Measurements from ENCODE around the gene NCEH1.

Gene NCEH1

DNA sequence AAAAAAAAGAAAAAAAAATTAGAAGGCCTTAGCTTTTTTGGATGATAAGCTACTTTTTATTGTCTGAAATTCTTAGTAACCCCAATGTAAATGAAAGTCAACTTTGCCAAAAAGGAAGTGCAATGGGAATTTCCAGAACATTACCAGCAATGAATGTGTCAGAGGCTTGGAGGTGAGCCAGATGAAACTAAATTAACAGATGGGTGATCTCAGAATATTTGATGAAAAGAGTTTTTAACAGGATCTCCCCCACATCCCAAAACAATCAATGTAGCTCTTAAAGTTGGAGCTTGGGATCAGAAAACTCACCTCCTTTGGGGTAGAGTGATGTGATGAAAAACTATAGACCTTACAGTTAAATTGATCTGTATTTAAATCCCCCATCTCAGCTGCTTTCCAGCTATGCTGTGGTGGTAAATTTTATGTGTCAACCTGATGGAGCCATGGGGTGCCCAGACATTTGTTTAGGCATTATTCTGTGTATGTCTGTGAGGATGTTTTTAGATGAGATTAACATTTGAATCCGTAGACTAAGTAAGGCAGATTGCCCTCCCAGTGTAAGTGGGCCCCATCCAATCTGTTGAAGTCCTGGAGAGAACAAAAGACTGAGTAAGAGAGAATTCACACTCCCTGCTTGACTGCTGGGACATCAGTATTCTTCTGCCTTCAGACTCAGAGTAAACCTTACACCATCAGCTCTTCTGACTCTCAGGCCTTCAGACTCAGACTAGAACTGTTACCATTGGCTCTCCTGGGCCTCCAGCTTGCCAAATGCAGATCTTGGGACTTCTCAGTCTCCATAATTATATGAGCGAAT, 103.4 kb downstream of the NCEH1 start:
- Histone ChIP-seq H3K4me2 (ENCODE audit: low read length) (no peak overlapping the region), H2BK12ac (ENCODE audit: low read length) (no peak overlapping the region), H3K4me1 (ENCODE audit: control insufficient read depth in 1 of 2, insufficient read depth in 2 of 2, low read length in 2 of 2) (no peaks in the 10 kb centered on the region), H3K27ac (ENCODE audit: low read depth, low read length) (no peak overlapping the region), H2AK5ac (ENCODE audit: low read length) (no peak overlapping the region), H4K8ac (ENCODE audit: low read depth, low read length) (no peak overlapping the region), H3K23ac (ENCODE audit: low read length) (no peak overlapping the region), H3K4me3 (ENCODE audit: low read depth, low read length) (no peak overlapping the region), H3K14ac (ENCODE audit: low read length) (no peak overlapping the region), H4K12ac (ENCODE audit: low read depth, low read length) (no peak overlapping the region), H3K9ac (ENCODE audit: low read length) (no peak overlapping the region), H2AFZ (ENCODE audit: insufficient read depth, low read length, poor library complexity) (no peak overlapping the region), H3K79me1 (ENCODE audit: low read length) (no peaks in the 10 kb centered on the region), H2BK120ac (ENCODE audit: insufficient read depth, low read length, poor library complexity) (no peak overlapping the region), H3K9me3 (ENCODE audit: insufficient read depth, low read depth, low read length) (no peaks in the 10 kb centered on the region), H3K36me3 (ENCODE audit: control insufficient read depth in 1 of 2, insufficient read depth in 2 of 2, low read length in 2 of 2) (no peaks in the 10 kb centered on the region), H4K91ac (ENCODE audit: low read depth, low read length) (no peak overlapping the region), H3K79me2 (ENCODE audit: control insufficient read depth, insufficient read depth, low read length, poor library complexity) (no peaks in the 10 kb centered on the region), H2BK5ac (ENCODE audit: low read depth, low read length, poor library complexity) (no peak overlapping the region), H3K18ac (ENCODE audit: low read length) (no peak overlapping the region), H3K27me3 (ENCODE audit: insufficient read depth, low read length) (no peaks in the 10 kb centered on the region), H3K4ac (ENCODE audit: low read depth, low read length) (no peak overlapping the region)
- WGBS (ENCODE audit: extremely low coverage, insufficient coverage, insufficient read length): no CpG with 5 or more reads among the region's 2 CpGs
- peak in 1 of 2 donors; percentile 28 for DNase-seq

GRCh38 chr3:172606021-172606420, 104.8 kb downstream of the NCEH1 start:
- Histone ChIP-seq H3K4me3 (ENCODE audit: low read depth, low read length) (no peak overlapping the region), H3K9me3 (ENCODE audit: insufficient read depth, low read depth, low read length) (no peaks in the 10 kb centered on the region), H3K36me3 (ENCODE audit: control insufficient read depth in 1 of 2, insufficient read depth in 2 of 2, low read length in 2 of 2) (no peaks in the 10 kb centered on the region), H2AFZ (ENCODE audit: insufficient read depth, low read length, poor library complexity) (no peak overlapping the region), H3K14ac (ENCODE audit: low read length) (no peak overlapping the region), H3K79me2 (ENCODE audit: control insufficient read depth, insufficient read depth, low read length, poor library complexity) (no peaks in the 10 kb centered on the region), H3K27me3 (ENCODE audit: insufficient read depth, low read length) (no peaks in the 10 kb centered on the region), H4K8ac (ENCODE audit: low read depth, low read length) (no peak overlapping the region), H2AK5ac (ENCODE audit: low read length) (no peak overlapping the region), H3K9ac (ENCODE audit: low read length) (no peak overlapping the region), H3K27ac (ENCODE audit: low read depth, low read length) (no peak overlapping the region), H3K79me1 (ENCODE audit: low read length) (no peaks in the 10 kb centered on the region), H3K4ac (ENCODE audit: low read depth, low read length) (no peak overlapping the region), H4K91ac (ENCODE audit: low read depth, low read length) (no peak overlapping the region), H3K4me1 (ENCODE audit: control insufficient read depth in 1 of 2, insufficient read depth in 2 of 2, low read length in 2 of 2) (no peaks in the 10 kb centered on the region), H2BK120ac (ENCODE audit: insufficient read depth, low read length, poor library complexity) (no peak overlapping the region), H3K18ac (ENCODE audit: low read length) (no peak overlapping the region), H2BK12ac (ENCODE audit: low read length) (no peak overlapping the region), H3K23ac (ENCODE audit: low read length) (no peak overlapping the region), H3K4me2 (ENCODE audit: low read length) (no peak overlapping the region), H2BK5ac (ENCODE audit: low read depth, low read length, poor library complexity) (no peak overlapping the region), H4K12ac (ENCODE audit: low read depth, low read length) (no peak overlapping the region)
- DNase-seq: no peak
- no CpG with 5 or more reads among the region's 5 CpGs for WGBS (ENCODE audit: extremely low coverage, insufficient coverage, insufficient read length)

GRCh38 chr3:172604895-172605646, 105.8 kb downstream of the NCEH1 start:
- Histone ChIP-seq H2AK5ac (ENCODE audit: low read length) (no peak overlapping the region), H3K14ac (ENCODE audit: low read length) (no peak overlapping the region), H3K4me3 (ENCODE audit: low read depth, low read length) (no peak overlapping the region)

DNA sequence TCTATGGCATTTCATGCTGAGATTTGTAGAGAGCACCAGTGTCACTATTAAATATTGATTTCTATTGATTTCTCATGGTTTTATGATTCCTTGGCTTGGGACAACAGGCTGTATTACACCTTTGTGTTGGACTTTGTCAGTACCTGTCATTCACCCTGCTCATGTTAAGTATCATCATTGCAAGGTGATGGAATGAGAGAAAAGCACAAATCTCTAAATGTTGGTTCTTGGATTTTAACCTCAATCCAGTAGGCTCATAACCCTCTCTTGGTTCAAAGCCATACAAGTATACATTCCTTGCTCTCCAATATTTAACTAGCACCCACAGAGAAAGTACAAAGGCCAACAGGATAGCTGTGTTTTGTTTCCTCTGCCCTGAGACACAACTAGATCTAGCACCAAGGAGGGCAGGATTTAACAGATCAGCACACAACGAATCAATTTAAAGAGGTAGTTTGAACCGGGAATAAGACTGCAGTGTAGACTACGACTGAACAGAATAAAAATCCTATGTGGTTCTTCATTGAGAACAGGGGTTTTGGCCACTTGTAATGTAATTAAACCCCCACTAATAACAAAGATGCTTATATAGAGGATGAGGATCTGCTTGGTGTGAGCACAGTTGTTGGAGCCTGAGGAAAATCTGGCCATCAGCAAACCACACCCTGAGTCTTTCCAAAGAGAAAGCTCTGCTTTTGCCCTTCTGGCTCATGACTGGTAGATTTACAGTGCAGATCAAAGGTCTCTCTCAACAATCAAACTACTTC, 109.6 kb downstream of the NCEH1 start:
- WGBS (ENCODE audit: extremely low coverage, insufficient coverage, insufficient read length): no CpG with 5 or more reads among the region's 3 CpGs
- Histone ChIP-seq H3K79me2 (ENCODE audit: control insufficient read depth, insufficient read depth, low read length, poor library complexity) (no peaks in the 10 kb centered on the region), H3K36me3 (ENCODE audit: control insufficient read depth in 1 of 2, insufficient read depth in 2 of 2, low read length in 2 of 2) (no peaks in the 10 kb centered on the region), H4K8ac (ENCODE audit: low read depth, low read length) (no peak overlapping the region), H4K91ac (ENCODE audit: low read depth, low read length) (no peak overlapping the region), H3K4ac (ENCODE audit: low read depth, low read length) (no peak overlapping the region), H4K12ac (ENCODE audit: low read depth, low read length) (no peak overlapping the region), H3K9ac (ENCODE audit: low read length) (no peak overlapping the region), H3K27me3 (ENCODE audit: insufficient read depth, low read length) (no peaks in the 10 kb centered on the region), H2BK120ac (ENCODE audit: insufficient read depth, low read length, poor library complexity) (no peak overlapping the region), H2AFZ (ENCODE audit: insufficient read depth, low read length, poor library complexity) (no peak overlapping the region), H2BK5ac (ENCODE audit: low read depth, low read length, poor library complexity) (no peak overlapping the region), H3K27ac (ENCODE audit: low read depth, low read length) (no peak overlapping the region), H3K9me3 (ENCODE audit: insufficient read depth, low read depth, low read length) (no peaks in the 10 kb centered on the region), H3K23ac (ENCODE audit: low read length) (no peak overlapping the region), H3K79me1 (ENCODE audit: low read length) (no peaks in the 10 kb centered on the region), H3K14ac (ENCODE audit: low read length) (no peak overlapping the region), H3K4me2 (ENCODE audit: low read length) (no peak overlapping the region), H3K4me3 (ENCODE audit: low read depth, low read length) (no peak overlapping the region), H2AK5ac (ENCODE audit: low read length) (no peak overlapping the region), H2BK12ac (ENCODE audit: low read length) (no peak overlapping the region), H3K18ac (ENCODE audit: low read length) (no peak overlapping the region), H3K4me1 (ENCODE audit: control insufficient read depth in 1 of 2, insufficient read depth in 2 of 2, low read length in 2 of 2) (no peaks in the 10 kb centered on the region)
- DNase-seq: no peak

More at GRCh38 chr3:172604895-172605646, 105.8 kb downstream of the NCEH1 start:
- no CpG with 5 or more reads among the region's 3 CpGs for WGBS (ENCODE audit: extremely low coverage, insufficient coverage, insufficient read length)
- no peak overlapping the region for H4K8ac ChIP-seq (ENCODE audit: low read depth, low read length)
- H3K18ac ChIP-seq (ENCODE audit: low read length): no peak overlapping the region
- no peaks in the 10 kb centered on the region for H3K9me3 ChIP-seq (ENCODE audit: insufficient read depth, low read depth, low read length)
- H3K27me3 ChIP-seq (ENCODE audit: insufficient read depth, low read length): no peaks in the 10 kb centered on the region
- H4K12ac ChIP-seq (ENCODE audit: low read depth, low read length): no peak overlapping the region
- no peak overlapping the region for H4K91ac ChIP-seq (ENCODE audit: low read depth, low read length)
- H3K79me1 ChIP-seq (ENCODE audit: low read length): no peaks in the 10 kb centered on the region
- H3K4ac ChIP-seq (ENCODE audit: low read depth, low read length): no peak overlapping the region
- H2BK5ac ChIP-seq (ENCODE audit: low read depth, low read length, poor library complexity): no peak overlapping the region
- no peak overlapping the region for H3K9ac ChIP-seq (ENCODE audit: low read length)
- no peaks in the 10 kb centered on the region for H3K79me2 ChIP-seq (ENCODE audit: control insufficient read depth, insufficient read depth, low read length, poor library complexity)
- H3K36me3 ChIP-seq (ENCODE audit: control insufficient read depth in 1 of 2, insufficient read depth in 2 of 2, low read length in 2 of 2): no peaks in the 10 kb centered on the region
- no peak overlapping the region for H3K27ac ChIP-seq (ENCODE audit: low read depth, low read length)
- DNase-seq: no peak
- H3K23ac ChIP-seq (ENCODE audit: low read length): no peak overlapping the region
- no peak overlapping the region for H3K4me2 ChIP-seq (ENCODE audit: low read length)
- H2BK120ac ChIP-seq (ENCODE audit: insufficient read depth, low read length, poor library complexity): no peak overlapping the region
- H2BK12ac ChIP-seq (ENCODE audit: low read length): no peak overlapping the region
- no peaks in the 10 kb centered on the region for H3K4me1 ChIP-seq (ENCODE audit: control insufficient read depth in 1 of 2, insufficient read depth in 2 of 2, low read length in 2 of 2)
- no peak overlapping the region for H2AFZ ChIP-seq (ENCODE audit: insufficient read depth, low read length, poor library complexity)
